HEK293 (cell line): ENCODE results near the gene HDAC7.
A peak's percentile ranks its signal among the peaks of the same experiment; 100 is the strongest.

Source experiments
- CTCF ChIA-PET: fragments of 350-600 bp; formaldehyde crosslinking; extraction: SDS; loops from one replicate; lab custom pipeline; 2021; ENCODE audit warnings: antibody characterized with exemption; lab: Yijun Ruan, JAX
- POLR2A ChIA-PET: fragments of 300-600 bp; formaldehyde crosslinking; extraction: SDS; loops from one replicate; lab custom pipeline; 2020; ENCODE audit warnings: antibody characterized with exemption, inconsistent platforms; lab: Yijun Ruan, JAX
- H3K27ac ChIP-seq: fragments of 200-500 bp; sonication (Bioruptor generic); 2 replicates; pipeline ENCODE4 v1.5.1; 2014; ENCODE audit warnings: low read depth, low read length, control low read depth, inconsistent platforms; ENCODE audit errors: extremely low read depth
- H3K36me3 ChIP-seq, 2 experiments: fragments of 200-500 bp in 1 of 2; sonication (Bioruptor generic) in 1 of 2; 1 replicate in 1 of 2; 2 replicates in 1 of 2; pipeline ENCODE4 v1.5.1; 2014 to 2017; ENCODE audit warnings: inconsistent platforms in 2 of 2, low read length in 2 of 2; ENCODE audit not compliant: control insufficient read depth in 2 of 2, insufficient read depth in 1 of 2
- H3K4me1 ChIP-seq: fragments of 200-500 bp; sonication (Bioruptor generic); 2 replicates; pipeline ENCODE4 v1.5.1; 2014; ENCODE audit warnings: mild to moderate bottlenecking, low read length, inconsistent platforms; ENCODE audit not compliant: control insufficient read depth, insufficient read depth
- H3K4me3 ChIP-seq: 2 replicates; pipeline ENCODE4 v1.5.1; 2011; ENCODE audit warnings: low read depth, mild to moderate bottlenecking, control low read depth, low read length, moderate library complexity
- H3K9me3 ChIP-seq: fragments of 200-500 bp; sonication (Bioruptor generic); 2 replicates; pipeline ENCODE4 v1.5.1; 2014; ENCODE audit warnings: low read depth, low read length, inconsistent platforms; ENCODE audit not compliant: control insufficient read depth, insufficient read depth
- BCL11A ChIP-seq: fragments of 450-650 bp; formaldehyde crosslinking; IDR thresholded peaks from 2 replicates; pipeline ENCODE4 v1.5.1; 2016; ENCODE audit warnings: low read depth, missing biosample characterization, missing genetic modification characterization
- CTCF ChIP-seq: fragments of 450-650 bp; formaldehyde crosslinking; IDR thresholded peaks from 2 replicates; pipeline ENCODE4 v1.5.1; 2016; ENCODE audit warnings: missing biosample characterization, missing genetic modification characterization
- EGR2 ChIP-seq: fragments of 450-650 bp; formaldehyde crosslinking; IDR thresholded peaks from 2 replicates; pipeline ENCODE4 v1.5.1; 2016; ENCODE audit warnings: low read depth, missing biosample characterization, missing genetic modification characterization
- GLIS1 ChIP-seq: fragments of 450-650 bp; formaldehyde crosslinking; IDR thresholded peaks from 2 replicates; pipeline ENCODE4 v1.5.1; 2016; ENCODE audit warnings: missing biosample characterization, missing genetic modification characterization
- HOXD13 ChIP-seq: sonication (generic); formaldehyde crosslinking; IDR thresholded peaks from 2 replicates; pipeline ENCODE4 v1.8.0; 2022; ENCODE audit warnings: missing genetic modification reagents, borderline replicate concordance
- KLF1 ChIP-seq: fragments of 450-650 bp; formaldehyde crosslinking; IDR thresholded peaks from 2 replicates; pipeline ENCODE4 v1.5.1; 2016; ENCODE audit warnings: missing biosample characterization, missing genetic modification characterization
- WT1 ChIP-seq: fragments of 450-650 bp; formaldehyde crosslinking; IDR thresholded peaks from 2 replicates; pipeline ENCODE4 v1.5.1; 2016; ENCODE audit warnings: missing biosample characterization, missing genetic modification characterization
- ZBTB17 ChIP-seq: fragments of 450-650 bp; formaldehyde crosslinking; IDR thresholded peaks from 2 replicates; pipeline ENCODE4 v1.5.1; 2016; ENCODE audit warnings: missing biosample characterization, missing genetic modification characterization
- ZBTB20 ChIP-seq: fragments of 450-650 bp; formaldehyde crosslinking; IDR thresholded peaks from 2 replicates; pipeline ENCODE4 v1.5.1; 2016; ENCODE audit warnings: missing biosample characterization, missing genetic modification characterization
- ZBTB8A ChIP-seq: fragments of 450-650 bp; formaldehyde crosslinking; IDR thresholded peaks from 2 replicates; pipeline ENCODE4 v1.5.1; 2016; ENCODE audit warnings: missing biosample characterization, missing genetic modification characterization
- ZEB2 ChIP-seq: fragments of 450-650 bp; formaldehyde crosslinking; IDR thresholded peaks from 2 replicates; pipeline ENCODE4 v1.5.1; 2016; ENCODE audit warnings: missing biosample characterization, missing genetic modification characterization
- ZNF2 ChIP-seq: fragments of 450-650 bp; formaldehyde crosslinking; IDR thresholded peaks from 2 replicates; pipeline ENCODE4 v1.5.1; 2016; ENCODE audit warnings: missing biosample characterization, missing genetic modification characterization
- ZNF292 ChIP-seq: fragments of 450-650 bp; formaldehyde crosslinking; IDR thresholded peaks from 2 replicates; pipeline ENCODE4 v1.5.1; 2016; ENCODE audit warnings: low read depth, missing biosample characterization, missing genetic modification characterization, borderline replicate concordance
- ZNF341 ChIP-seq: fragments of 450-650 bp; formaldehyde crosslinking; IDR thresholded peaks from 2 replicates; pipeline ENCODE4; 2016; ENCODE audit warnings: low read depth, missing biosample characterization, missing genetic modification characterization
- ZNF488 ChIP-seq: fragments of 450-650 bp; formaldehyde crosslinking; IDR thresholded peaks from 2 replicates; pipeline ENCODE4 v1.5.1; 2016; ENCODE audit warnings: missing biosample characterization, missing genetic modification characterization
- ZNF521 ChIP-seq: fragments of 450-650 bp; formaldehyde crosslinking; IDR thresholded peaks from 2 replicates; pipeline ENCODE4 v1.5.1; 2017; ENCODE audit warnings: missing biosample characterization, mild to moderate bottlenecking, missing genetic modification characterization
- ZNF530 ChIP-seq: fragments of 450-650 bp; formaldehyde crosslinking; IDR thresholded peaks from 2 replicates; pipeline ENCODE4 v1.5.1; 2016; ENCODE audit warnings: low read depth, missing biosample characterization, missing genetic modification characterization
- ZNF654 ChIP-seq: fragments of 450-650 bp; formaldehyde crosslinking; IDR thresholded peaks from 2 replicates; pipeline ENCODE4 v1.5.1; 2016; ENCODE audit warnings: low read depth, missing biosample characterization, missing genetic modification characterization
- TF ChIP-seq, protein P1 (sequence below): fragments of 450-650 bp; formaldehyde crosslinking; IDR thresholded peaks from 2 replicates; pipeline ENCODE4 v1.5.1; 2016; ENCODE audit warnings: missing biosample characterization, missing genetic modification characterization
- TF ChIP-seq, protein P2 (sequence below): fragments of 450-650 bp; formaldehyde crosslinking; IDR thresholded peaks from 2 replicates; pipeline ENCODE4 v1.5.1; 2016; ENCODE audit warnings: missing biosample characterization, missing genetic modification characterization
- TF ChIP-seq, protein P3 (sequence below): fragments of 450-650 bp; formaldehyde crosslinking; IDR thresholded peaks from 2 replicates; pipeline ENCODE4 v1.5.1; 2016; ENCODE audit warnings: missing biosample characterization, missing genetic modification characterization, borderline replicate concordance

The HDAC7 gene

DNA sequence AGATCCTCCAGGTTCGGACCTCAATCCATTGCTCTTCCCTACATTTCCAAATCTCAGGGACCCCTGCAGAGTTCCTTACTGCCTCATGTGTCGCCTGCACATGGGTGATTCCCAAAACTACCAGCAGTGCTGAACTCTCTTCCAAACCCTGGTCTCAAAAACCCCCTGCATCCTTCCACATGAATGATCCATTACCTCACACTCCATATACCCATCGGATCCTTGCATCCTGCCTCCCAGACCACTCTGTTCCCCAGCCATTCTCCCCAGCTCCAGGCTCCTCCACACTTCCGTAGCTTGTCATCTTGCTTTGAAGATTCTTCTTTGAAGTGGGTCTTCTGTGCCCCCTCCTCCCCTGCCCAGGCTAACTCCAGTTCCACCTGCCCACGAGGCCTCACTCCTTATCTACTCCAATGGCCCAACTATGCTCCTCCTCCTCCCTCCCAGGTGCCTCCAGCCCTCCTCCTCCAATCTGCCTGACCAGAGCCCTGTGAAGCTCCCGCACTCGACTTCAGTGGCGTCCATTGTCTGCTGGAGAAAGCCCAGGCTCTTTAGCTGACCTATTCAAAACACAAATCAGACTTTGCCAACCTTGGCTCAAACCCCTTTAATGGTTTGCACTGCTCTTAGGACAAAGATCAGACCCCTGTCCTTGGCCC, 74.8 kb downstream of the HDAC7 start:
- no peak overlapping the region for H3K4me3 ChIP-seq
- POLR2A ChIA-PET = interaction anchor here (1.1 to 4.0 kb wide), 3 partner anchors 23 to 94 kb away, joined by 3 to 34 read pairs (median 9); no protein-coding TSS in a partner anchor
- TF ChIP-seq KLF1 (tag by site-specific recombination) = no peak
- peak; percentile 58 for TF ChIP-seq ZBTB17 (tag by site-specific recombination)
- peak; percentile 62 for TF ChIP-seq EGR2 (tag by site-specific recombination)
- no peak for TF ChIP-seq HOXD13

DNA sequence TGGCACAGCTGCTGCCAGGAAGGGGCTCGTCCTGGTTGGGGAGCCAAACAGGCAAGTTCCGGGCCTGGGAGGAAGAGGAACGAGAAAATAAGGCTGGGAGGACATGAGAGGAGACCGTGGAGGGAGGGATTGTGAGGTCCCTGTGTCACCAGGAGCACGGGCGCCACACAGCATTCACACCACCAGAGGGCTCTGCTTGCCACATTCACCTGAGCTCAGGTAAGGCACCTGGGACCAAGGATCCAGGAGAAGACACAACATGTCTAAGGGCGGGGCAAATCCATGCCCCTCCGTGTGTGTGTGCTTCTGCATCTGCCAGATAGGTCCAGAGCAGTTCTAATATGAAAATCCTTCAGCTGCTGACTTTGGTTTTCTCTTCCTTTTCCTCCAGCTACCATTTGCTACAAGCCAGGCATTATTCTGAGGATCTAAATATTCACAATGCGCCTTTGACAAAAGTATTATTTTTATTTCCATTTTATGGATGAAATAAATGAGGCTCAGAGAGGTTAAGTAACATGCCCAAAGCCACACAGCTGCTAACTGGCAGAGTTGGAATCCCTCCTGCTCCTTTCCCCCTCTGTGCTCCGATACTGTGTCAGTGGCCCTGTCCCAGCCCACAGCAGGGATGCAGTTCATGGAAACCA, 75.6 kb downstream of the HDAC7 start:
- CTCF ChIA-PET = interaction anchor here (0.6 to 13.5 kb wide), 22 partner anchors 8 to 457 kb away, joined by 3 to 784 read pairs (median 4); partner anchors contain the start of genes ENDOU, HDAC7, RAPGEF3 and SLC48A1
- POLR2A ChIA-PET = interaction anchor here (1.1 to 4.0 kb wide), 4 partner anchors 23 to 161 kb away, joined by 3 to 34 read pairs (median 6); partner anchors contain the start of gene VDR
- H3K4me3 ChIP-seq = no peak overlapping the region
- H3K27ac ChIP-seq = no peak overlapping the region
- H3K9me3 ChIP-seq = no peaks in the 10 kb centered on the region
- H3K4me1 ChIP-seq = no peaks in the 10 kb centered on the region
- no peaks in the 10 kb centered on the region for H3K36me3 ChIP-seq
- TF ChIP-seq, protein P1, sequence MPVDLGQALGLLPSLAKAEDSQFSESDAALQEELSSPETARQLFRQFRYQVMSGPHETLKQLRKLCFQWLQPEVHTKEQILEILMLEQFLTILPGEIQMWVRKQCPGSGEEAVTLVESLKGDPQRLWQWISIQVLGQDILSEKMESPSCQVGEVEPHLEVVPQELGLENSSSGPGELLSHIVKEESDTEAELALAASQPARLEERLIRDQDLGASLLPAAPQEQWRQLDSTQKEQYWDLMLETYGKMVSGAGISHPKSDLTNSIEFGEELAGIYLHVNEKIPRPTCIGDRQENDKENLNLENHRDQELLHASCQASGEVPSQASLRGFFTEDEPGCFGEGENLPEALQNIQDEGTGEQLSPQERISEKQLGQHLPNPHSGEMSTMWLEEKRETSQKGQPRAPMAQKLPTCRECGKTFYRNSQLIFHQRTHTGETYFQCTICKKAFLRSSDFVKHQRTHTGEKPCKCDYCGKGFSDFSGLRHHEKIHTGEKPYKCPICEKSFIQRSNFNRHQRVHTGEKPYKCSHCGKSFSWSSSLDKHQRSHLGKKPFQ (tag by site-specific recombination) = no peak
- TF ChIP-seq ZBTB8A (no peak), BCL11A (tag by site-specific recombination) (no peak), ZNF530 (tag by site-specific recombination) (no peak), ZBTB20 (no peak), WT1 (tag by site-specific recombination) (no peak), ZNF488 (tag by site-specific recombination) (no peak), ZNF2 (tag by site-specific recombination) (peak; percentile 92), CTCF (tag by site-specific recombination) (peak; percentile 51; the same call in 1 of the 2 replicates), ZNF654 (tag by site-specific recombination) (peak; percentile 56), GLIS1 (tag by site-specific recombination) (no peak), ZEB2 (tag by site-specific recombination) (peak; percentile 93), ZNF341 (tag by site-specific recombination) (no peak), ZNF292 (no peak), ZNF521 (tag by site-specific recombination) (no peak)
- TF ChIP-seq, protein P2, sequence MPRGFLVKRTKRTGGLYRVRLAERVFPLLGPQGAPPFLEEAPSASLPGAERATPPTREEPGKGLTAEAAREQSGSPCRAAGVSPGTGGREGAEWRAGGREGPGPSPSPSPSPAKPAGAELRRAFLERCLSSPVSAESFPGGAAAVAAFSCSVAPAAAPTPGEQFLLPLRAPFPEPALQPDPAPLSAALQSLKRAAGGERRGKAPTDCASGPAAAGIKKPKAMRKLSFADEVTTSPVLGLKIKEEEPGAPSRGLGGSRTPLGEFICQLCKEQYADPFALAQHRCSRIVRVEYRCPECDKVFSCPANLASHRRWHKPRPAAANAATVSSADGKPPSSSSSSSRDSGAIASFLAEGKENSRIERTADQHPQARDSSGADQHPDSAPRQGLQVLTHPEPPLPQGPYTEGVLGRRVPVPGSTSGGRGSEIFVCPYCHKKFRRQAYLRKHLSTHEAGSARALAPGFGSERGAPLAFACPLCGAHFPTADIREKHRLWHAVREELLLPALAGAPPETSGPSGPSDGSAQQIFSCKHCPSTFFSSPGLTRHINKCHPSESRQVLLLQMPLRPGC = no peak
- TF ChIP-seq, protein P3, sequence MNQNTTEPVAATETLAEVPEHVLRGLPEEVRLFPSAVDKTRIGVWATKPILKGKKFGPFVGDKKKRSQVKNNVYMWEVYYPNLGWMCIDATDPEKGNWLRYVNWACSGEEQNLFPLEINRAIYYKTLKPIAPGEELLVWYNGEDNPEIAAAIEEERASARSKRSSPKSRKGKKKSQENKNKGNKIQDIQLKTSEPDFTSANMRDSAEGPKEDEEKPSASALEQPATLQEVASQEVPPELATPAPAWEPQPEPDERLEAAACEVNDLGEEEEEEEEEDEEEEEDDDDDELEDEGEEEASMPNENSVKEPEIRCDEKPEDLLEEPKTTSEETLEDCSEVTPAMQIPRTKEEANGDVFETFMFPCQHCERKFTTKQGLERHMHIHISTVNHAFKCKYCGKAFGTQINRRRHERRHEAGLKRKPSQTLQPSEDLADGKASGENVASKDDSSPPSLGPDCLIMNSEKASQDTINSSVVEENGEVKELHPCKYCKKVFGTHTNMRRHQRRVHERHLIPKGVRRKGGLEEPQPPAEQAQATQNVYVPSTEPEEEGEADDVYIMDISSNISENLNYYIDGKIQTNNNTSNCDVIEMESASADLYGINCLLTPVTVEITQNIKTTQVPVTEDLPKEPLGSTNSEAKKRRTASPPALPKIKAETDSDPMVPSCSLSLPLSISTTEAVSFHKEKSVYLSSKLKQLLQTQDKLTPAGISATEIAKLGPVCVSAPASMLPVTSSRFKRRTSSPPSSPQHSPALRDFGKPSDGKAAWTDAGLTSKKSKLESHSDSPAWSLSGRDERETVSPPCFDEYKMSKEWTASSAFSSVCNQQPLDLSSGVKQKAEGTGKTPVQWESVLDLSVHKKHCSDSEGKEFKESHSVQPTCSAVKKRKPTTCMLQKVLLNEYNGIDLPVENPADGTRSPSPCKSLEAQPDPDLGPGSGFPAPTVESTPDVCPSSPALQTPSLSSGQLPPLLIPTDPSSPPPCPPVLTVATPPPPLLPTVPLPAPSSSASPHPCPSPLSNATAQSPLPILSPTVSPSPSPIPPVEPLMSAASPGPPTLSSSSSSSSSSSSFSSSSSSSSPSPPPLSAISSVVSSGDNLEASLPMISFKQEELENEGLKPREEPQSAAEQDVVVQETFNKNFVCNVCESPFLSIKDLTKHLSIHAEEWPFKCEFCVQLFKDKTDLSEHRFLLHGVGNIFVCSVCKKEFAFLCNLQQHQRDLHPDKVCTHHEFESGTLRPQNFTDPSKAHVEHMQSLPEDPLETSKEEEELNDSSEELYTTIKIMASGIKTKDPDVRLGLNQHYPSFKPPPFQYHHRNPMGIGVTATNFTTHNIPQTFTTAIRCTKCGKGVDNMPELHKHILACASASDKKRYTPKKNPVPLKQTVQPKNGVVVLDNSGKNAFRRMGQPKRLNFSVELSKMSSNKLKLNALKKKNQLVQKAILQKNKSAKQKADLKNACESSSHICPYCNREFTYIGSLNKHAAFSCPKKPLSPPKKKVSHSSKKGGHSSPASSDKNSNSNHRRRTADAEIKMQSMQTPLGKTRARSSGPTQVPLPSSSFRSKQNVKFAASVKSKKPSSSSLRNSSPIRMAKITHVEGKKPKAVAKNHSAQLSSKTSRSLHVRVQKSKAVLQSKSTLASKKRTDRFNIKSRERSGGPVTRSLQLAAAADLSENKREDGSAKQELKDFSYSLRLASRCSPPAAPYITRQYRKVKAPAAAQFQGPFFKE (tag by site-specific recombination) = no peak

More for the DNA sequence above, 74.8 kb downstream of the HDAC7 start:
- Histone ChIP-seq H3K9me3 (no peaks in the 10 kb centered on the region), H3K4me1 (no peaks in the 10 kb centered on the region), H3K27ac (no peak overlapping the region), H3K36me3 (no peaks in the 10 kb centered on the region)
- CTCF ChIA-PET = interaction anchor here (0.6 to 13.5 kb wide), 12 partner anchors 9 to 205 kb away, joined by 3 to 784 read pairs (median 6); partner anchors contain the start of genes ENDOU, RAPGEF3 and SLC48A1
